Measurements from ENCODE around the gene SYT4. TPM values are rescaled to one million over a fixed set of nuclear protein-coding genes. Genes with fewer than 3 reads are reported as not detected.

The SYT4 gene
- polyA plus RNA-seq, 1 donor (not counting 4 experiments of a cell fraction or from before 2014, with no cell fraction given), result not detected

DNA sequence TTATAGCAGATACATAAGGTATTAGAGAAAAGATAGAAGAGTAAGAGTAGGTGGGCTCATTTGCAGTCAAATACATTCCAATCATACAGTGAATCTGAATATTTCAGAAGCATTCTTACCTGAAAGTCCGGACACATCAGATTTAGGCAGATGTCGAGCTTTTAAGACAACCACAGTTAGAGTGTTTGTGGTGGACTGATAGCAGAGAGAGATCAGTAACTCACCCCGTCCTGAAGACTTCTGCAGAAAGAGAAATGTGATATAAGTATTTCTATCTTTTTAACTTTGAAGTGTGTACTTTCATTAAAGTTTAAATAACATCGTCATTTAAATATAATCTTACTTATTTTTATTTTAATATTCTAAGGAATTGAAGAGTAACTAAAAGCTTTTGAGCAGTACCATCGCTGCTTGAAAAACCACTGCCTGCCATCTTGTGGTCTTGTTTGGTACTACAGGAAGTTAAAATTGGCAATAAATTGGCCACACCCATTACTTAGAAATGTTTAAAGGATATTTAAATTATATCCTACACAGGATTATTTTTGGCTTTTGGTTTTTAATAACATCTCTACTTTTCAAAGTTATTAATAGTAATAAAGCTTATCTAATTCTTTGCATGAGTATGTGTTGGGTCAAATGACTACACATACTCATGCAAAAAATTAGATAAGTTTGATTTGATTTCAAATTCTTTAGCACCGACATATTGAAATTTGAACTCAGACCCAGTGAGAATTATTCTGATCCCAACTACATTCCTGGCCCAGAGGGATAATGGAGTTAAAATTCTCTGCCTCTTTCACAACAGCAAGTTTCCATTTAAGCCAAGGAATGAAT, 5.5 kb downstream of the SYT4 start:
- H4K20me1 ChIP-seq (ENCODE audit: control insufficient read depth, extremely low read depth, insufficient read depth, low read length), result no peaks in the 10 kb centered on the region
- no peak for TF ChIP-seq EZH2 (IDR thresholded peaks at IDR 0.05; ENCODE audit: low read length)
- TF ChIP-seq, protein P1, sequence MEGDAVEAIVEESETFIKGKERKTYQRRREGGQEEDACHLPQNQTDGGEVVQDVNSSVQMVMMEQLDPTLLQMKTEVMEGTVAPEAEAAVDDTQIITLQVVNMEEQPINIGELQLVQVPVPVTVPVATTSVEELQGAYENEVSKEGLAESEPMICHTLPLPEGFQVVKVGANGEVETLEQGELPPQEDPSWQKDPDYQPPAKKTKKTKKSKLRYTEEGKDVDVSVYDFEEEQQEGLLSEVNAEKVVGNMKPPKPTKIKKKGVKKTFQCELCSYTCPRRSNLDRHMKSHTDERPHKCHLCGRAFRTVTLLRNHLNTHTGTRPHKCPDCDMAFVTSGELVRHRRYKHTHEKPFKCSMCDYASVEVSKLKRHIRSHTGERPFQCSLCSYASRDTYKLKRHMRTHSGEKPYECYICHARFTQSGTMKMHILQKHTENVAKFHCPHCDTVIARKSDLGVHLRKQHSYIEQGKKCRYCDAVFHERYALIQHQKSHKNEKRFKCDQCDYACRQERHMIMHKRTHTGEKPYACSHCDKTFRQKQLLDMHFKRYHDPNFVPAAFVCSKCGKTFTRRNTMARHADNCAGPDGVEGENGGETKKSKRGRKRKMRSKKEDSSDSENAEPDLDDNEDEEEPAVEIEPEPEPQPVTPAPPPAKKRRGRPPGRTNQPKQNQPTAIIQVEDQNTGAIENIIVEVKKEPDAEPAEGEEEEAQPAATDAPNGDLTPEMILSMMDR (optimal IDR thresholded peaks at IDR 0.05 in 1 of 3, IDR thresholded peaks at IDR 0.05 in 1 of 3, conservative IDR thresholded peaks at IDR 0.05 in 1 of 3; ENCODE audit: extremely low read depth in 1 of 3, insufficient read depth in 2 of 3, low read length in 3 of 3), result peak; percentile 34 to 49 (median 41)
- no peak overlapping the region for H3K4me2 ChIP-seq (ENCODE audit: control insufficient read depth, extremely low read depth, insufficient read depth, low read depth, low read length)
- H3K27me3 ChIP-seq (ENCODE audit: control insufficient read depth, extremely low read depth, insufficient read depth, low read length), result no peaks in the 10 kb centered on the region
- H3K79me2 ChIP-seq (ENCODE audit: control insufficient read depth, insufficient read depth, low read length), result no peaks in the 10 kb centered on the region
- H3K9ac ChIP-seq (ENCODE audit: control insufficient read depth, extremely low read depth, insufficient read depth, low read length), result no peak overlapping the region
- dilution Hi-C loops (cut with MboI; ENCODE audit: extremely low pct_ligation_motif_present, low sequenced_read_pairs), result no loop called here
- H3K4me1 ChIP-seq (ENCODE audit: control insufficient read depth, extremely low read depth, insufficient read depth, low read length), result no peaks in the 10 kb centered on the region
- H3K27ac ChIP-seq (ENCODE audit: control insufficient read depth, insufficient read depth, low read length), result no peak overlapping the region
- no peak overlapping the region for H2AFZ ChIP-seq (ENCODE audit: control insufficient read depth, low read length)
- no peak overlapping the region for H3K4me3 ChIP-seq (ENCODE audit: control insufficient read depth in 2 of 3, extremely low read depth in 1 of 3, insufficient read depth in 2 of 3, low read depth in 1 of 3, low read length in 3 of 3)
- no peaks in the 10 kb centered on the region for H3K36me3 ChIP-seq (ENCODE audit: control insufficient read depth in 2 of 2, extremely low read depth in 1 of 2, insufficient read depth in 2 of 2, low read length in 2 of 2)
- no peaks in the 10 kb centered on the region for H3K9me1 ChIP-seq (ENCODE audit: control insufficient read depth, extremely low read depth, insufficient read depth, low read length)
- FAIRE-seq (no peak), DNase-seq (ENCODE audit: low read depth, low spot score) (no peak)
- H3K9me3 ChIP-seq (ENCODE audit: control insufficient read depth, low read depth, low read length), result no peaks in the 10 kb centered on the region

DNA sequence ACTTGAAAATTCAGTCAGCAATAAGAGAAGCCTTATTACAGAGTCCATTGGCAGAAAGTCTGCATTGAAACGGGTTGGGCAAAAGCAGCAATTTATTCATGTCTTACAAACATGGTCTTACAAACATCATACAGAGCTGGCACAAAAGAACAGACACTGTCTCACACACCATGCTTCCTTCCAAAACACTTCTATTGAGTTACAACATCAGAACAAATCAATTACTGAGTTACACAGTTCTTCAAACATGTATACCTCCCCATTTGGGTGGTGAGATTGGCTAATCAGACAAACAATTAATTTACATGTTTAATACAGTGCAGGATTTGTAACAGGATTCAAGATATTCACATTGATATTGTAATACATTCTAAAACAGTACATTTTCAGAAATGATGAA, 9.5 kb downstream of the SYT4 start:
- Histone ChIP-seq H3K36me3 (ENCODE audit: control insufficient read depth in 2 of 2, extremely low read depth in 1 of 2, insufficient read depth in 2 of 2, low read length in 2 of 2) (no peaks in the 10 kb centered on the region), H3K9me1 (ENCODE audit: control insufficient read depth, extremely low read depth, insufficient read depth, low read length) (no peaks in the 10 kb centered on the region), H3K4me1 (ENCODE audit: control insufficient read depth, extremely low read depth, insufficient read depth, low read length) (no peaks in the 10 kb centered on the region), H3K9me3 (ENCODE audit: control insufficient read depth, low read depth, low read length) (no peaks in the 10 kb centered on the region), H4K20me1 (ENCODE audit: control insufficient read depth, extremely low read depth, insufficient read depth, low read length) (no peaks in the 10 kb centered on the region), H3K4me2 (ENCODE audit: control insufficient read depth, extremely low read depth, insufficient read depth, low read depth, low read length) (no peak overlapping the region), H3K27ac (ENCODE audit: control insufficient read depth, insufficient read depth, low read length) (no peak overlapping the region), H3K27me3 (ENCODE audit: control insufficient read depth, extremely low read depth, insufficient read depth, low read length) (no peaks in the 10 kb centered on the region), H2AFZ (ENCODE audit: control insufficient read depth, low read length) (no peak overlapping the region), H3K79me2 (ENCODE audit: control insufficient read depth, insufficient read depth, low read length) (no peaks in the 10 kb centered on the region), H3K4me3 (ENCODE audit: control insufficient read depth in 2 of 3, extremely low read depth in 1 of 3, insufficient read depth in 2 of 3, low read depth in 1 of 3, low read length in 3 of 3) (no peak overlapping the region), H3K9ac (ENCODE audit: control insufficient read depth, extremely low read depth, insufficient read depth, low read length) (no peak overlapping the region)
- FAIRE-seq (no peak), DNase-seq (ENCODE audit: low read depth, low spot score) (no peak)
- no peak for TF ChIP-seq EZH2 (IDR thresholded peaks at IDR 0.05; ENCODE audit: low read length)
- TF ChIP-seq, protein P1 (optimal IDR thresholded peaks at IDR 0.05 in 1 of 3, IDR thresholded peaks at IDR 0.05 in 1 of 3, conservative IDR thresholded peaks at IDR 0.05 in 1 of 3; ENCODE audit: extremely low read depth in 1 of 3, insufficient read depth in 2 of 3, low read length in 3 of 3), result no peak
- dilution Hi-C loops (cut with MboI; ENCODE audit: extremely low pct_ligation_motif_present, low sequenced_read_pairs), result no loop called here

All from keratinocyte (primary cell).